HG03064 (cell line): ENCODE measurements around the gene DLG2.
"Not testable (repeated sequence)": the region's sequence is repeated elsewhere in the genome, so short reads cannot be mapped to it uniquely, and the experiment has no call there.

ENCODE experiments used
- ATAC-seq: cut with Tn5 transposase; IDR thresholded peaks from one replicate; pipeline ENCODE4 v1.9.1; 2021; ENCODE audit warnings: low read depth; ENCODE audit not compliant: unreplicated experiment

The DLG2 gene

DNA sequence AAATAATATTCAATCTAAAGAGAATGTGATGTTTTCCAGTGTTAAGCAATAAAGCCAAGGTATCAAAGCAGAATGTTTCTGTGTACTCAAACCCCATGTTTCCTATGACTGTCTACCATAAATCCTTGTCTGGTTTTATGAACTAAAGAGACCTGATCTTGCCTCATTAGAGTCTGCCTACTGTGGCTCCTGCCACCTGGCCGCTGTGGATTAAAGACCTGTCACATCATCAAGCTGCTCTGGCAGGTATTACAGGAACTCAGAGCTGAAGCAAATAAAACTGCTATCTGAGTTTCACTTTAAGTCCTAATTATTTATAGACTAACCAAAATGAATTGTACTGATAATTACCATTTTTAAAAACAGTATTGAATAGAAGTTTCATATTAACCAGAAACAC lies 2133.2 kb downstream of the DLG2 start:
- no peak for ATAC-seq

GRCh38 chr11:83493034-83493433 lies 2134.1 kb downstream of the DLG2 start:
- no peak for ATAC-seq

- ATAC-seq, result no peak
Measured at GRCh38 chr11:83483808-83484207, 2143.3 kb downstream of the DLG2 start.

DNA sequence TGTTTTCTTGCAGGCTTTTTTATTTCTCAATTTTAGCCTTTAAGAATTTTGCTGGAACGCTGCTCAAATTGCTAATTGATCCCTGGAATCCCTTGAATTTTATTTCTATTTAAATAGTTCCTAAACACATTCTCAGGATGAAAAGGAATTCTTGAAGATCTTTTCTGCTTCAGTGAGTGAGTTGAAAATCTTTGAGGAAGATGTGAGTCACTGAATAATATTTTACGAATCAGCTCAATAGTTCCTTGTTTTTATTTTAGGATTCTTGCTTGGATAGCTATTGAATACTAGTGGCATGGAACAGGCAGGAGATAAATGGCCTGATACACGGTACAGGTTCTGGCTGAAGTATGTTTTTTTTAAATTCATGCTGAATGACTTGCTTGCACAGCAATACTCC lies 2146.3 kb downstream of the DLG2 start:
- no peak for ATAC-seq

DNA sequence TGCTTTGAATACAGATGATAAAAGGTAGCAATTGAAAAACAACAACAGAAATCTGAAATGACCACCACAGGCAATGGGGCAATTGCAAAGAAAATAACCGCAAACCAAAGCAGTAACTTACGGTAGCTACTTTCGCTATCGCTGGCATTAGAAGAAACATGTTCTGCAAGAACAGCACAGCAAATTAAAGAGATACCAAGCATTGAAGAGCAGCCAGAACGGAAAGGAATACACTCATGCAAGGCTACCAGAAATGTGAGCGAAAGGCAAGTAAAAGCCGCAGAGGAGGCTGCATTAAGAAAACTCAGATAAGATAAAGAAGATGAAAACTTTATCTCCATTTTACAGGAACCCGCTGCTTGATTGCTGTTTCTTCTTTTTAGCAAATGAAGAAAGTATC lies 2146.9 kb downstream of the DLG2 start:
- no peak for ATAC-seq

GRCh38 chr11:83477772-83478171 lies 2149.4 kb downstream of the DLG2 start:
- ATAC-seq, result no peak

DNA sequence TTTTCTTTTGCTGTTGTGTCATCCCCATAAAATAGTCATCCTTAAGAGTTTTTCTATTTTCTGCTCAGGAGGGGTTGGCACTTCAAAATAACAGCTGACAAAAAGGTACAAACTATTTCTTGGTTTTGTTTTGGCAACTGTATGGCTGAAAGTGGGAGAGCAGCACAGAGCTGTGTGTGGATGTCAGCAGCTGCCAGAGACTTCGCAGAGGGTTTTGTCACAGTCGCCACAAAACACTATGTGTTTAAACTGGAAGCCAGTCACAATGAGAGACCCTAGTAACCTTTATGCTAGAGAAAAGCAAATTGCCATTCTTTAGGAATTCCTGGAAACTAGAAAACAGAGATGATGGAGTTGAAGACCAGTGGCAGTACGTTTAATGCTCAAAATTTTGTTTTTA lies 2151.4 kb downstream of the DLG2 start:
- ATAC-seq, result no peak

DNA sequence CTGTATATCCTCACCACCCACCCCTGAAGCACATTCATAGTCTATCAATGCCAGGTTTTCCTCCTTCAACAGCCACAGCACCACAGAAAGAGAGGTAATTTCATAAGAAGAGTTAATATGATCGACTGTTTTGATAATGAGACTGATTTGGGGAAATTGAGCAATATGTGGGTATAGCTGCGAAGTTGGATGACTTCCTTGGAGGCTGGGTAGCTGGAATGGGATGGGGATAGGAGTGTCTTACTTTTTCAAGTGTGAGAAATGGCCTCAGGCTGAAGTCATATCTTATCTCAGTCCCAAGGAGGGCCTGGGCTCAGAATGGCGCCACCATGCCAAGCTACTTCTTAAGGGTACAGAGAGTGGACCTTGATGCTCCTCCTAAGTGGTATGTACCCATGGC lies 2153.4 kb downstream of the DLG2 start:
- no peak for ATAC-seq

DNA sequence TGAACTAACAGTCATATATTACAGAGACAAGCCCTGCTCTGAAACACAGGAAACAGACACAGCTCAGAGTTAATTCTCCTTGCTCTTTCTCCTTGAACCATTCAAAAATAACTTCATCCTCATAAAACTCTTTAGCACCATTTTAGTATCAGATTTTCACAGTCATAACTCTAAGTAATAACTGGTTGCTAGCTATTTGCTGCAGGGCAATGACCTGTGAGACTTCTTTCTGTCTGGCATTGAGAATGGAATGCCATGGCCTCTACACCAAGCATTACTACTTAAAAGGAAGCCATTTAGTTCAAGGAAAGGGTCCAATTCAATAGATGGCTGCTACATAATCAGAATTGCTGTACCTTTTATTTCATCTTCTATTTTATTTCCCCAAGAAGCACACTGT lies 2154.3 kb downstream of the DLG2 start:
- ATAC-seq, result no peak

GRCh38 chr11:83471831-83472727 lies 2155.1 kb downstream of the DLG2 start:
- no peak for ATAC-seq

DNA sequence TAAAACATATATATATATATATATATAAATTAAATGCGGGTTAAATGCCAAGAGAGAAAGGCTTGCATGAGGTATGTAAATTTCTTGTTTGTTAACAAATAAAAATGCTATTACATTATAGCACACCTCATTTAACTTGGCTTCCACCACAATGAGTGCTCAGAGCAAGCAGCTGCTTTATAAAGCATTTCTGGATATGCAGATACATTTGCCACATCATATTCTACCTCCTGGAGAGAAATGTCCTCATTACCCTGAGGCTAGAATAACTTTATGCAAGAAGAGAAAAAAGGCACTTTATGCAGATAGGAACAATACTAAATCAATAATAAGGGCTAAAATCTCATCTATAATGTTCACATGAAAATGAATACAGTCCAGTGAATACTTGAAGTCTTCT lies 2159.3 kb downstream of the DLG2 start:
- no peak for ATAC-seq

- ATAC-seq, result no peak
Measured at GRCh38 chr11:83464160-83464944, 2162.8 kb downstream of the DLG2 start.

- no peak for ATAC-seq
Measured at GRCh38 chr11:83459798-83460197, 2167.3 kb downstream of the DLG2 start.

DNA sequence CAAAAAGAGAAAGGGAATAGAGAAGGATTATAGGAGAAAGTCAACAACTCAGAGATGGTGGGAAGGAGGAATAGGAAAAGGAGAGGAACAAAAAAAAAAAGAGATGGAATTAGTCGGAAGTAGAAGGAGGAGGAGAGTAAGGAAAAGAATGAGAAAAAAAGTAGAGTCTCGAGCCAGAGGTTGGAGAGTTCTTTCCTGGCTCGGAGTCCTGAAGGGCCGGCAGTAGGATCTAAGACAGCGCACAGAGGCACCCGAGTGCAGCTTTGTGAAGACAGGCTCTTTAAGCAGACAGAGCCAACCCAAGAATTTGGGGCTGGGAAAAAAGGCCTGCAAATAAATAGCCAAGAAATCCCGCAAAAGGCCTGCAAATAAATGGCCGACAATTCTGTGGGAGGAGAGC lies 2170.6 kb downstream of the DLG2 start:
- ATAC-seq, result no peak

DNA sequence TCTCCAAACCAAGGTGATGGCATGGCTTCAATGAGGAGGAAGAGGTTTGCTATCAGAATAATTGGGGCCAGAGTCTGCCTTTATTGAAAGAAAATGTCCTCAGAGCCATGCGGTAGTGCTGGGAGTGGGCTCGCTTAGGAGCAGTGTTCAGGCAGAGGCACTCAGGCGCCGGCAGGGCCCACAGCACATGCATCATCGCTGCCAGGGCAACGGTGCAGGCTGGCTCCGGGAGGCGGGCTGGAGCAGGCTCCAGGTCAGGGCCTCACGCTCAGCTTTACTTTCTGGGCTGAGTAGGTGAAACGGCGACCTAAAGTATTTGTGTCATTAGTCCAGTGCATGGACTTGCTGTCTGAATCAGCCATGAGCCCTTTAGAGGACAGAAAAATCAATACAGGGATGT lies 2171.1 kb downstream of the DLG2 start:
- ATAC-seq, result no peak

- ATAC-seq, result no peak
Measured at GRCh38 chr11:83455356-83455755, 2171.8 kb downstream of the DLG2 start.

DNA sequence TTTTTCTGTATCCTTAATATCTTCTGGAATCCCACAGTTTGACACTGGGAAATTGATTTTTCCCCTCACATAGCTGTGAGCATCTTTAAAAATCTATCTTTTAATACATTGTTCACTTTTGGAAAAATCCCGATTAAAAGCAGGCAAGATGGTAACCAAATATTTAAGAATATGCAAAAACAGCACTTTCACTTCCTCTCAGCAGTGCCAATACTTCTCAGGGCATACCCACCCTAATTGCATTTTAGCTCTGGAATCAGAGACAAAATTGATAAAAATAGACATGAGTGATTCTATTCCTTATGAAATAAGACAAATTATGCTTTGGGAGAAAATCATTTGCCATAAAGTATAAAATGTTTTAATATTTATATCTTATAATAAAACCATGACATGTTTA lies 2172.5 kb downstream of the DLG2 start:
- ATAC-seq, result no peak

DNA sequence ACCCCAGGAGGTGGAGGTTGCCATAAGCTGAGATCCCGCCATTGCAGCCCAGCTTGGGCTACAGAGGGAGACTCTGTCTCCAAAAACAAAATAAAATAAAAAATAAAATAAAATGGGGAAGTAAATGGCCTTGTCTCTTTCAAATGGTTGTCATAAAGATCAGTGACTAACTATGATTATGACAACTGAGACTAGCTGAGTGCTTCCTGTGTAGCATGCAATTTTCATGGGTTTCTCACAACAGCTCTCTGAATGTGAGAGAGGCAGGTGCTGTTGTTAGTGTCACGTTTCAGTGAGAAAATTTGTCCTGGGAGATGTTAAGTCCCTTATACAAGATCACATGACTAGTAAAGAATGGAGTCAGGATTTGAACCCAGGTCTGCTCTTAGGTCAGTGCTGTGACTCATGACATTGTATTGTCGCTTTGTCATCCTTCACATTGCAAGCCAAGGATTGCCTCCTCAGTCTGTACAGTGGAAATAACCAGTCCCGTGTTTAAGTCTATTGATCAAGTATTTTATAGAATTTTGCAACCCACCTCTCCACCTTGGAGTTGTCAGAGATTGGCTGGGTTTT lies 2177.7 kb downstream of the DLG2 start:
- no peak for ATAC-seq

DNA sequence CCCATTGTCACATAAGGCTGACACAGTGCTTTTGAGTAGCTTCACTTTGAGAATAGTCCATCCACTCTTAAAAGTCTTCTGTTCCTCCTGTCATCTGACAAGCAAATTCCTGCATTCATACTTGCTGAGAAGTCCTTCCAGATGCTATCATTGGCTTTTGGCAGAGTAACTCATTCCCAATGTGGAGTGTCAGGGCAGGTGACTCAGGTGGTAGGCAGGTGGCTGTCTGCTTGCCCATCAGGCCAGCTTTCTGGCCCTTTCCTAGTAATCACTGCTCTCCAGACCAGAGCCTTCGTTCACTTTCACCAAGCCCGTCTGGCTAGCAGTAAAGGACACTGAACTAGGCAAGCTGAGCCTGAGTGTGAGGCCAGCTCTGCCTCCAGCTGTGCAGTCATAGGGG lies 2178.5 kb downstream of the DLG2 start:
- ATAC-seq, result no peak

- ATAC-seq, result not testable (repeated sequence)
Measured at GRCh38 chr11:83443880-83444279, 2183.3 kb downstream of the DLG2 start.

DNA sequence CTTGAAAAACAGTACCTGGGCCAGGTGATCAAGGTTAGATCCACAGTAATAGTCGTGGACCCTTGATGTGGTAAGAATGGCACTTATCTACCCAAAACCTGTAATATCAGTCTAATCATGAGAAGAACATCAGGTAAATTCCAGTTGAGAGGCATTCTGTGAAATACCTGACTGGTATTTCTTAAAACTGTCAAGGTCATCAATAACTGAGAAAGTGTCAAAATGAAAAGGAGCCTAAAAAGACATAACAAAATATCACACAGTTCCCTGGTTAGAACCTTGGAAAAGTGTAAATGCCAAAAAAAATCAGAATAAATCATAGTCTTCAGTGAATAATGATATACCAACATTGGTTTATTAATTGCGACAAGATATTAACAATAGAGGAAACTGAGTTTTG lies 2185.5 kb downstream of the DLG2 start:
- ATAC-seq, result no peak
